MM.1S (cell line): Measurements from ENCODE around the gene CDH12.

ENCODE experiments used
- DNase-seq: peaks from one replicate; pipeline ENCODE4 v3.0.0-alpha.2; 2015
- H2AFZ ChIP-seq: fragments of 300-600 bp; sonication (generic); 2 replicates; pipeline ENCODE4 v1.6.0; 2016; ENCODE audit warnings: antibody characterized with exemption, low read length
- H3F3A ChIP-seq: fragments of 300-600 bp; sonication (generic); 2 replicates; pipeline ENCODE4 v1.6.1; 2016; ENCODE audit warnings: mild to moderate bottlenecking, antibody characterized with exemption, low read length, moderate library complexity, mixed read lengths; ENCODE audit not compliant: insufficient read depth
- H3K27ac ChIP-seq: fragments of 300-600 bp; sonication (generic); 2 replicates; pipeline ENCODE4 v1.5.1; 2016; ENCODE audit warnings: mild to moderate bottlenecking, low read length
- H3K27me3 ChIP-seq: fragments of 300-600 bp; sonication (generic); replicated peaks from 2 replicates; pipeline ENCODE4 v1.6.0; 2016; ENCODE audit warnings: low read length; ENCODE audit not compliant: insufficient read depth
- H3K36me3 ChIP-seq: fragments of 300-600 bp; sonication (generic); replicated peaks from 2 replicates; pipeline ENCODE4 v1.6.1; 2016; ENCODE audit warnings: mild to moderate bottlenecking, low read length, mixed read lengths; ENCODE audit not compliant: insufficient read depth
- H3K4me1 ChIP-seq: fragments of 300-600 bp; sonication (generic); 2 replicates; pipeline ENCODE4 v1.6.1; 2016; ENCODE audit warnings: low read length, mixed read lengths
- H3K4me2 ChIP-seq: fragments of 300-600 bp; sonication (generic); 2 replicates; pipeline ENCODE4 v1.6.0; 2016; ENCODE audit warnings: low read depth, low read length
- H3K4me3 ChIP-seq: fragments of 300-600 bp; sonication (generic); 2 replicates; pipeline ENCODE4 v1.5.1; 2016; ENCODE audit warnings: low read length, mixed read lengths
- H3K79me2 ChIP-seq: fragments of 300-600 bp; sonication (generic); 2 replicates; pipeline ENCODE4 v1.6.1; 2016; ENCODE audit warnings: mixed run types, low read length, mixed read lengths
- H3K9ac ChIP-seq: fragments of 300-600 bp; sonication (generic); 2 replicates; pipeline ENCODE4 v1.6.1; 2016; ENCODE audit warnings: low read length, mixed read lengths
- H3K9me2 ChIP-seq: fragments of 300-600 bp; sonication (generic); replicated peaks from 2 replicates; pipeline ENCODE4 v1.6.1; 2016; ENCODE audit warnings: mild to moderate bottlenecking, low read length, mixed read lengths; ENCODE audit not compliant: insufficient read depth
- H3K9me3 ChIP-seq: fragments of 300-600 bp; sonication (generic); replicated peaks from 2 replicates; pipeline ENCODE4 v1.6.1; 2016; ENCODE audit warnings: mild to moderate bottlenecking, low read length, mixed read lengths; ENCODE audit not compliant: insufficient read depth
- H4K20me1 ChIP-seq: fragments of 300-600 bp; sonication (generic); 2 replicates; pipeline ENCODE4 v1.6.1; 2016; ENCODE audit warnings: mild to moderate bottlenecking, low read length, moderate library complexity, mixed read lengths; ENCODE audit not compliant: insufficient read depth
- EZH2 ChIP-seq: fragments of 300-600 bp; sonication (generic); optimal IDR thresholded peaks from 2 replicates; pipeline ENCODE3; 2017; ENCODE audit warnings: low read depth, mild to moderate bottlenecking, antibody characterized with exemption, low read length, mixed read lengths
- EZH2phosphoT487 ChIP-seq: fragments of 300-600 bp; sonication (generic); IDR thresholded peaks from 2 replicates; pipeline ENCODE4 v1.6.1; 2018; ENCODE audit warnings: antibody characterized with exemption, low read length
- TF ChIP-seq, protein P1 (sequence below): fragments of 300-600 bp; sonication (generic); IDR thresholded peaks from 2 replicates; pipeline ENCODE4 v1.5.1; 2016; ENCODE audit warnings: antibody characterized with exemption, low read length, mixed read lengths

CDH12 gene

DNA sequence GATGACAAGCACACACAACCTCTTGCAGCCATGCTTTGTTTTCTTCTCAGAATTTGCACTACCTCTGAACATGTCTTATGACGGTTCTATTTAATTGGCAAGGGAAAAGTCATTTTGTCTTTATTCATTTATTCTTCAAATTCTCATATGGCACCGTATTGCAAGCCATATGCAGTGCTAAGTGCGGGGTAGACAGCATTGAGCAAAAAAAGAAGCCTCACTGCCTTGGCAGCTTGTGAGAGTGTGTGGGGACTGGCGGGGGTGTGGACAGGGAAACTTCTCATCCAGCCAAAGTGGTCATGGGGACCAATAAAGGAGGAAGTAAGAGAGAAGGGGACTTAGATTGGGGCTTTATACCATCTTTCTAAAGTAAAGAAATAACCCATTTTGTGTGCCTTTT is 160.0 kb downstream of the CDH12 start:
- Histone ChIP-seq H3K36me3 (no peaks in the 10 kb centered on the region), H3K9me2 (no peaks in the 10 kb centered on the region), H3K4me1 (no peaks in the 10 kb centered on the region), H3F3A (no peaks in the 10 kb centered on the region), H2AFZ (no peak overlapping the region), H3K9me3 (no peaks in the 10 kb centered on the region), H4K20me1 (no peaks in the 10 kb centered on the region), H3K27me3 (no peaks in the 10 kb centered on the region), H3K4me2 (no peak overlapping the region), H3K79me2 (no peaks in the 10 kb centered on the region), H3K9ac (no peak overlapping the region), H3K4me3 (no peak overlapping the region), H3K27ac (no peak overlapping the region)
- TF ChIP-seq, protein P1, sequence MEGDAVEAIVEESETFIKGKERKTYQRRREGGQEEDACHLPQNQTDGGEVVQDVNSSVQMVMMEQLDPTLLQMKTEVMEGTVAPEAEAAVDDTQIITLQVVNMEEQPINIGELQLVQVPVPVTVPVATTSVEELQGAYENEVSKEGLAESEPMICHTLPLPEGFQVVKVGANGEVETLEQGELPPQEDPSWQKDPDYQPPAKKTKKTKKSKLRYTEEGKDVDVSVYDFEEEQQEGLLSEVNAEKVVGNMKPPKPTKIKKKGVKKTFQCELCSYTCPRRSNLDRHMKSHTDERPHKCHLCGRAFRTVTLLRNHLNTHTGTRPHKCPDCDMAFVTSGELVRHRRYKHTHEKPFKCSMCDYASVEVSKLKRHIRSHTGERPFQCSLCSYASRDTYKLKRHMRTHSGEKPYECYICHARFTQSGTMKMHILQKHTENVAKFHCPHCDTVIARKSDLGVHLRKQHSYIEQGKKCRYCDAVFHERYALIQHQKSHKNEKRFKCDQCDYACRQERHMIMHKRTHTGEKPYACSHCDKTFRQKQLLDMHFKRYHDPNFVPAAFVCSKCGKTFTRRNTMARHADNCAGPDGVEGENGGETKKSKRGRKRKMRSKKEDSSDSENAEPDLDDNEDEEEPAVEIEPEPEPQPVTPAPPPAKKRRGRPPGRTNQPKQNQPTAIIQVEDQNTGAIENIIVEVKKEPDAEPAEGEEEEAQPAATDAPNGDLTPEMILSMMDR, result no peak
- no peak for TF ChIP-seq EZH2
- no peak for TF ChIP-seq EZH2phosphoT487
- DNase-seq, result no peak

DNA sequence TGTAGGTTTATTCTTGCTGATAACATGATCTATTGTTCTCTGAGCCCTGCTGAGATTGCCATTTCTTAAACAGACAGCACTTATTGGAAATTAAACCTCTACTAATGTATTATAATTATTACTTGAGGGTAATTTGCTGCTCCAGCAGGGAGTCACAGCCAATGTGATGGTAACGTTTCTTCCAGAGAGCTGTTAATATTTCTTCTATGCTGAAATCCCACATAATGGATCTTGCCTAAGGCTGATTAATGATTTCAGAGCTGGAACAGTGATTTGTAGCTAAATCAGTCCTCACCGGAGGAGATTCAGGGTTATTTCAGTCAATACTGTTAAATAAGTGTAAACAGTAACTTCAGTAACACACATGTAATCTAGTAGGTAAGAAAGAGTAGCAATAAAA is 170.1 kb downstream of the CDH12 start:
- DNase-seq, result no peak
- Histone ChIP-seq H3K4me1 (no peaks in the 10 kb centered on the region), H3K79me2 (no peaks in the 10 kb centered on the region), H3K27ac (no peak overlapping the region), H3K4me3 (no peak overlapping the region), H3K9me3 (no peaks in the 10 kb centered on the region), H4K20me1 (no peaks in the 10 kb centered on the region), H3K27me3 (no peaks in the 10 kb centered on the region), H2AFZ (no peak overlapping the region), H3K9me2 (no peaks in the 10 kb centered on the region), H3K4me2 (no peak overlapping the region), H3F3A (no peaks in the 10 kb centered on the region), H3K36me3 (no peaks in the 10 kb centered on the region), H3K9ac (no peak overlapping the region)
- no peak for TF ChIP-seq EZH2
- TF ChIP-seq EZH2phosphoT487, result no peak
- TF ChIP-seq, protein P1, result no peak

DNA sequence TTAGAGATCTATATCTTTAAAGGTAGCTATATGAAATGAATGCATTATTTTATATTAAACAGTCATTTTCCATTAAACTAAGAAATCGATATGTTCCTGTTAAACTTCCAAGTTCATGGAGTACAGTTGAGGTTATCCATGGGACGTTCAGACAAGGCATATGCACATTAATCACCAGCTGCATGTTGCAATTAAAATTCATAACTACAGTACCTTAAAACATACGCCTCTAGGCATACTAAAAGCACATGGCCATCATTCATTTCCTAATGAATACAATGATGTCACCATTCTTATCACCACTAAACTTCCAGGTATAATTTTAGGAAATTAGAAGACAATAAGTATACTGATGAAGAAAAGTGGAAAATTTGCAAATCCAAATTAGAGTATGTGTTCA is 174.3 kb downstream of the CDH12 start:
- Histone ChIP-seq H3K9me2 (no peaks in the 10 kb centered on the region), H3F3A (no peaks in the 10 kb centered on the region), H3K4me2 (no peak overlapping the region), H3K36me3 (no peaks in the 10 kb centered on the region), H3K9me3 (no peaks in the 10 kb centered on the region), H4K20me1 (no peaks in the 10 kb centered on the region), H3K27ac (no peak overlapping the region), H3K79me2 (no peaks in the 10 kb centered on the region), H3K4me3 (no peak overlapping the region), H3K9ac (no peak overlapping the region), H3K27me3 (no peaks in the 10 kb centered on the region), H2AFZ (no peak overlapping the region), H3K4me1 (no peaks in the 10 kb centered on the region)
- TF ChIP-seq EZH2phosphoT487 (no peak), EZH2 (no peak)
- TF ChIP-seq, protein P1, result no peak
- no peak for DNase-seq
